Hepatocyte (in vitro differentiated cells): ENCODE measurements around the gene NOX4. TPM values are rescaled to one million over a fixed set of nuclear protein-coding genes. Genes with fewer than 3 reads are reported as not detected.
A peak's percentile ranks its signal among the peaks of the same experiment; 100 is the strongest.
"Not testable (repeated sequence)": the region's sequence is repeated elsewhere in the genome, so short reads cannot be mapped to it uniquely, and the experiment has no call there.

Source experiments
- DNase-seq: peaks from one replicate; pipeline ENCODE4 v3.0.0-alpha.2; 2016; ENCODE audit warnings: low spot score
- H2AFZ ChIP-seq: fragments of 200-600 bp; sonication (generic); 2 replicates; pipeline ENCODE4 v1.6.0; 2016; ENCODE audit warnings: antibody characterized with exemption, mild to moderate bottlenecking
- H3K27ac ChIP-seq: fragments of 200-600 bp; sonication (generic); 2 replicates; pipeline ENCODE4 v1.5.1; 2016; ENCODE audit warnings: mild to moderate bottlenecking
- H3K27me3 ChIP-seq: fragments of 200-600 bp; sonication (generic); 2 replicates; pipeline ENCODE4 v1.6.1; 2016
- H3K36me3 ChIP-seq: fragments of 200-600 bp; sonication (generic); replicated peaks from 2 replicates; pipeline ENCODE4 v1.5.1; 2016; ENCODE audit warnings: low read depth; ENCODE audit not compliant: insufficient read depth
- H3K4me1 ChIP-seq: fragments of 200-600 bp; sonication (generic); 2 replicates; pipeline ENCODE4 v1.5.1; 2016; ENCODE audit warnings: mild to moderate bottlenecking, moderate library complexity; ENCODE audit not compliant: insufficient read depth
- H3K4me2 ChIP-seq: fragments of 200-600 bp; sonication (generic); 2 replicates; pipeline ENCODE4 v1.6.0; 2016
- H3K4me3 ChIP-seq: fragments of 200-600 bp; sonication (generic); 2 replicates; pipeline ENCODE4 v1.5.1; 2016; ENCODE audit warnings: mild to moderate bottlenecking
- H3K79me2 ChIP-seq: fragments of 200-600 bp; sonication (generic); 2 replicates; pipeline ENCODE4 v1.6.0; 2017; ENCODE audit warnings: mild to moderate bottlenecking
- H3K9me2 ChIP-seq: fragments of 200-600 bp; sonication (generic); replicated peaks from 2 replicates; pipeline ENCODE4 v1.6.0; 2017; ENCODE audit warnings: mild to moderate bottlenecking; ENCODE audit not compliant: insufficient read depth
- H3K9me3 ChIP-seq: fragments of 200-600 bp; sonication (generic); 2 replicates; pipeline ENCODE4 v1.5.1; 2016; ENCODE audit warnings: low read depth, mild to moderate bottlenecking
- H4K20me1 ChIP-seq: fragments of 200-600 bp; sonication (generic); 2 replicates; pipeline ENCODE4 v1.6.0; 2016; ENCODE audit warnings: mild to moderate bottlenecking; ENCODE audit not compliant: insufficient read depth, poor library complexity, severe bottlenecking
- CTCF ChIP-seq: fragments of 200-600 bp; sonication (generic); IDR thresholded peaks from 2 replicates; pipeline ENCODE4 v1.5.1; 2016; ENCODE audit warnings: antibody characterized with exemption, mild to moderate bottlenecking; ENCODE audit not compliant: poor library complexity
- EZH2 ChIP-seq: fragments of 200-600 bp; sonication (generic); IDR thresholded peaks from 2 replicates; pipeline ENCODE4 v1.6.1; 2016; ENCODE audit warnings: antibody characterized with exemption, mild to moderate bottlenecking, borderline replicate concordance
- EZH2phosphoT487 ChIP-seq: fragments of 200-600 bp; sonication (generic); IDR thresholded peaks from one replicate; pipeline ENCODE4 v1.6.1; 2018; ENCODE audit warnings: antibody characterized with exemption, mild to moderate bottlenecking, low read depth, moderate library complexity; ENCODE audit not compliant: unreplicated experiment, severe bottlenecking
- WGBS: methylation state at CpG from one replicate; pipeline ENCODE4 v1.1.6; 2016; ENCODE audit warnings: low lambda C conversion rate; ENCODE audit errors: missing lambda C conversion rate; 5-methylcytosine and 5-hydroxymethylcytosine counted together
- polyA plus RNA-seq: library from polyadenylated mRNA; unstranded; fragments of >200 nt; fragmentation: Nextera tagmentation; extraction: Ambion mirVana; gene quantifications from 2 replicates; pipeline ENCODE4 v1.2.1, GENCODE V29; 2016
- total RNA-seq: library from RNA; depleted of rRNA; stranded (reverse); fragments of >200 nt; gene quantifications from 2 replicates; pipeline ENCODE4 v1.2.3, GENCODE V29; 2014

The NOX4 gene
- total and polyA plus RNA-seq, 2 experiments from 2014 or later = 9.4 to 20.7 TPM

- H3K36me3 ChIP-seq = no peaks in the 10 kb centered on the region
- H3K9me2 ChIP-seq = no peaks in the 10 kb centered on the region
- H4K20me1 ChIP-seq = no peaks in the 10 kb centered on the region
- WGBS = 72% methylated on average over 2 of the region's 2 CpGs
- no peak overlapping the region for H2AFZ ChIP-seq
- H3K4me3 ChIP-seq = no peak overlapping the region
- no peaks in the 10 kb centered on the region for H3K79me2 ChIP-seq
- no peak overlapping the region for H3K27ac ChIP-seq
- no peaks in the 10 kb centered on the region for H3K27me3 ChIP-seq
- no peak for DNase-seq
- no peak overlapping the region for H3K4me2 ChIP-seq
- no peaks in the 10 kb centered on the region for H3K4me1 ChIP-seq
- no peaks in the 10 kb centered on the region for H3K9me3 ChIP-seq
- no peak for TF ChIP-seq CTCF
- no peak for TF ChIP-seq EZH2
- no peak for TF ChIP-seq EZH2phosphoT487
These were observed 74.2 kb downstream of the NOX4 start for GRCh38 chr11:89416961-89417360.

DNA sequence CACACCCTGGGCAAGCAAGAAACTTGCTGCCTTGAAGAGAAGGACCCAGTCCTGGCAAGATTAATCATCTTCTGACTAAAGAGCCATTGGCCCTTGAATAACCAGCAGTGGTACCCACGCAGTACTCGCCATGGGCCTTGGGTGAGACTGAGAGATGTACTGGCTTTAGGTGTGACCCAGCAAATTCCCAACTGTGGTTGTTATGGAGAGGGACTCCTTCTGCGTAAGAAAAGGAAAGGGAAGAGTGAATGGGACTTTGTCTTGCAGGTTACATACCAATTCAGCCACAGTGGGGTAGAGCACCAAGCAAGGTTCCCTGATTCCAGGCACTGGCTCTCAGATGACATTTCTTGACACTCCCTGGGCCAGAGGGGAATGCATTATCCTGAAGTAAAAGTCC is 80.1 kb downstream of the NOX4 start:
- not testable (repeated sequence) for H3K36me3 ChIP-seq, H3K79me2 ChIP-seq, DNase-seq, H3K4me1 ChIP-seq, H3K9me2 ChIP-seq, H3K4me3 ChIP-seq, H2AFZ ChIP-seq, H3K4me2 ChIP-seq, H4K20me1 ChIP-seq, H3K9me3 ChIP-seq, H3K27me3 ChIP-seq, H3K27ac ChIP-seq
- WGBS = 100% methylated on average over 3 of the region's 3 CpGs

- not testable (repeated sequence) for H3K36me3 ChIP-seq, H3K79me2 ChIP-seq, H3K27me3 ChIP-seq, DNase-seq, H3K9me3 ChIP-seq, H3K4me3 ChIP-seq, H3K4me2 ChIP-seq, H3K4me1 ChIP-seq, H4K20me1 ChIP-seq, H3K9me2 ChIP-seq, H2AFZ ChIP-seq, H3K27ac ChIP-seq
- WGBS = 10% methylated on average over 1 of the region's 1 CpG
These were observed 80.5 kb downstream of the NOX4 start for GRCh38 chr11:89410666-89411065.

GRCh38 chr11:89408441-89408840 is 82.7 kb downstream of the NOX4 start:
- not testable (repeated sequence) for H4K20me1 ChIP-seq, DNase-seq, H3K36me3 ChIP-seq, H3K4me2 ChIP-seq, H3K9me3 ChIP-seq, H3K4me1 ChIP-seq, H2AFZ ChIP-seq, H3K9me2 ChIP-seq, H3K27me3 ChIP-seq, H3K4me3 ChIP-seq, H3K79me2 ChIP-seq, H3K27ac ChIP-seq
- 77% methylated on average over 2 of the region's 2 CpGs for WGBS

GRCh38 chr11:89405629-89406028 is 85.5 kb downstream of the NOX4 start:
- Histone ChIP-seq H3K4me3 (no peak overlapping the region), H2AFZ (no peak overlapping the region), H4K20me1 (no peaks in the 10 kb centered on the region), H3K9me3 (no peaks in the 10 kb centered on the region), H3K4me2 (no peak overlapping the region), H3K27ac (no peak overlapping the region), H3K36me3 (no peaks in the 10 kb centered on the region), H3K79me2 (no peaks in the 10 kb centered on the region), H3K9me2 (no peaks in the 10 kb centered on the region), H3K4me1 (peaks cover 5% of the 10 kb centered on the region), H3K27me3 (no peaks in the 10 kb centered on the region)
- no peak for DNase-seq
- 96% methylated on average over 1 of the region's 1 CpG for WGBS
- peak; percentile 21 for TF ChIP-seq CTCF
- TF ChIP-seq EZH2phosphoT487 = no peak
- no peak for TF ChIP-seq EZH2

DNA sequence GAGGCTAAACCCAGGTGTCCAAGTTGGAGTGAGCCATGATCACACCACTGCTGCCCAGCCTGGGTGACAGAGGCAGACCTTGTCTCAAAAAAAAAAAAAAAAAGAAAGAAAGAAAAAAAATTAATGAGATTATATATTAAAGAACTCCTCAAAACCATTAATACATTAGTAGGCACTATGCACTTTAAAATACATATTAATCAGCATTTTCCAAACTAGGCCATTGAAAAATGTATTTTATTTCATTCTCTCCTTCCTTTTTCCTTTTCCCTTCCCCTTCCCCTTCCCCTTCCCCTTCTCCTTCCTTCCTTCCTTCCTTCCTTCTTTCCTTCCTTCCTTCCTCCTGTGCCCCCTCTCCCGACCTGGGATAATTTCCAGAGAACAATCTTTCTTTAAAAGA is 99.5 kb downstream of the NOX4 start:
- not testable (repeated sequence) for H3K79me2 ChIP-seq, H2AFZ ChIP-seq, H3K36me3 ChIP-seq, H4K20me1 ChIP-seq, H3K9me2 ChIP-seq, H3K9me3 ChIP-seq, H3K4me2 ChIP-seq, DNase-seq, H3K27me3 ChIP-seq, H3K4me1 ChIP-seq, H3K27ac ChIP-seq, H3K4me3 ChIP-seq
- 86% methylated on average over 1 of the region's 1 CpG for WGBS

- WGBS = 95% methylated on average over 3 of the region's 3 CpGs
- not testable (repeated sequence) for H4K20me1 ChIP-seq, H3K27me3 ChIP-seq, H3K9me3 ChIP-seq, DNase-seq, H3K4me2 ChIP-seq, H3K4me1 ChIP-seq, H3K36me3 ChIP-seq, H3K79me2 ChIP-seq, H3K4me3 ChIP-seq, H2AFZ ChIP-seq, H3K27ac ChIP-seq, H3K9me2 ChIP-seq
These were observed 103.7 kb downstream of the NOX4 start for GRCh38 chr11:89387501-89387900.
